ENCODE measurements around the gene MYH9. TPM values are rescaled to one million over a fixed set of nuclear protein-coding genes. Genes with fewer than 3 reads are reported as not detected.

MYH9 gene
- total RNA-seq, 1 donor from 2014 or later: 122 TPM

DNA sequence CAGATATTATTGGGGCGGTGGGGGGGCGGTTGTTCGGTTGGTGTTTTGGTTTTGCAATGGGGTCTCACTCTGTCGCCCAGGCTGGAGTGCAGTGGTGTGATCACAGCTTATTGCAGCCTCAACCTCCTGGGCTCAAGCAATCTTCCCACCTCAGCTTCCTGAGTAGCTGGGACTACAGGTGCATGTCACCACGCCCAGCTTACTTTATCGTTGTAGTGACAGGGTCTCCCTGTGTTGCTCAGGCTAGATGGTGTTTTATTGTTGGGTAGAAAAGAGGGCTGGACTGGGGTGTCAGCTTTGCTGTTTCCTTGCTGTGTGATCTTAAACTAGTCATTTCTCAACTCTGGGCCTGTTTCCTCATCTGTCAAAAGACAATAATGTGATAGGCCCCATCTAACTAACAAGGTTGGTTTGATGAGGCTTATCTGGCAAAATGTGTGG, 17.5 kb upstream of the MYH9 start:
- Mint-ChIP-seq H3K9me3 (ENCODE audit: unreplicated experiment) (peaks cover 1% of the 10 kb centered on the region), H3K27ac (ENCODE audit: unreplicated experiment) (no peak overlapping the region), H3K36me3 (ENCODE audit: unreplicated experiment) (no peaks in the 10 kb centered on the region), H3K4me1 (ENCODE audit: low read depth, unreplicated experiment) (no peaks in the 10 kb centered on the region), H3K27me3 (ENCODE audit: unreplicated experiment) (peaks cover 4% of the 10 kb centered on the region), H3K4me3 (ENCODE audit: unreplicated experiment) (no peak overlapping the region)
- TF ChIP-seq, protein P1, sequence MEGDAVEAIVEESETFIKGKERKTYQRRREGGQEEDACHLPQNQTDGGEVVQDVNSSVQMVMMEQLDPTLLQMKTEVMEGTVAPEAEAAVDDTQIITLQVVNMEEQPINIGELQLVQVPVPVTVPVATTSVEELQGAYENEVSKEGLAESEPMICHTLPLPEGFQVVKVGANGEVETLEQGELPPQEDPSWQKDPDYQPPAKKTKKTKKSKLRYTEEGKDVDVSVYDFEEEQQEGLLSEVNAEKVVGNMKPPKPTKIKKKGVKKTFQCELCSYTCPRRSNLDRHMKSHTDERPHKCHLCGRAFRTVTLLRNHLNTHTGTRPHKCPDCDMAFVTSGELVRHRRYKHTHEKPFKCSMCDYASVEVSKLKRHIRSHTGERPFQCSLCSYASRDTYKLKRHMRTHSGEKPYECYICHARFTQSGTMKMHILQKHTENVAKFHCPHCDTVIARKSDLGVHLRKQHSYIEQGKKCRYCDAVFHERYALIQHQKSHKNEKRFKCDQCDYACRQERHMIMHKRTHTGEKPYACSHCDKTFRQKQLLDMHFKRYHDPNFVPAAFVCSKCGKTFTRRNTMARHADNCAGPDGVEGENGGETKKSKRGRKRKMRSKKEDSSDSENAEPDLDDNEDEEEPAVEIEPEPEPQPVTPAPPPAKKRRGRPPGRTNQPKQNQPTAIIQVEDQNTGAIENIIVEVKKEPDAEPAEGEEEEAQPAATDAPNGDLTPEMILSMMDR (IDR thresholded peaks at IDR 0.05; ENCODE audit: partially characterized antibody, unreplicated experiment): no peak
- DNase-seq: no peak

DNA sequence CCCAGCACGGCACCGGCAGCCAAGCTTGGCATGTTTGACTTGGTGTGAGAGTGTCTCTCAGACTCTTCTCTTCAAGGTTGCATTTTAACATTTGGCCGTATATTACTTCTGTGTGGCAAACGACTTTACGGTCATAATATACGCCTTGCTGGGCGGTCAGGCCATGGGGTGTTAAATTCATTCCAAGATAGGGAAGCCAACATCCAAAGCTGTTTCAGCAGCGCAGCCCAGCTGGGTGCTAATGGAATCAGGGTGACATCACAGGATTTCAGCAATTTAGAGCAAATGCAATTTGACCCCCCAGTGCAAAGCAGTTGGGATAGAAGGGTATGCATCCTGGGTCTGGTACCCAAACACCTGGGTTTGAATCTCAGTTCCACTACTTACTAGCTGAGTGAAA, 16.7 kb upstream of the MYH9 start:
- no peak overlapping the region for H3K4me3 Mint-ChIP-seq (ENCODE audit: unreplicated experiment)
- peaks cover 4% of the 10 kb centered on the region for H3K27me3 Mint-ChIP-seq (ENCODE audit: unreplicated experiment)
- TF ChIP-seq, protein P1 (IDR thresholded peaks at IDR 0.05; ENCODE audit: partially characterized antibody, unreplicated experiment): no peak
- H3K27ac Mint-ChIP-seq (ENCODE audit: unreplicated experiment): no peak overlapping the region
- no peaks in the 10 kb centered on the region for H3K9me3 Mint-ChIP-seq (ENCODE audit: unreplicated experiment)
- no peak for DNase-seq
- no peaks in the 10 kb centered on the region for H3K4me1 Mint-ChIP-seq (ENCODE audit: low read depth, unreplicated experiment)
- H3K36me3 Mint-ChIP-seq (ENCODE audit: unreplicated experiment): no peaks in the 10 kb centered on the region

DNA sequence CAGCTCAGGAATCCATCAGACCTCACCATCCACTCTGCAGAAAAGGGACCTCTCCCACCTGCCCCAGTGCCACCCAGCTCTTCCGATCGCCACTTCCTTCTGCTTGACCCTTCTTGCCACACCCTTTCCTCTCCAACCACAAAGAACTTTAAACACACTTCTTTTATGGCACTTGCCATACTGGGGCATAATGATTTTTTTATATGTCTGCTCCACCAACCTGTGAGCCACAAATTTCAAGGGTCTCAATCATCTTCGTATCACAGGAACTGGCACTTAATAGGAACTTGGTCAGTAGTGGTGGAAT, 11.7 kb upstream of the MYH9 start:
- no peaks in the 10 kb centered on the region for H3K9me3 Mint-ChIP-seq (ENCODE audit: unreplicated experiment)
- no peak overlapping the region for H3K27ac Mint-ChIP-seq (ENCODE audit: unreplicated experiment)
- H3K36me3 Mint-ChIP-seq (ENCODE audit: unreplicated experiment): no peaks in the 10 kb centered on the region
- H3K27me3 Mint-ChIP-seq (ENCODE audit: unreplicated experiment): peaks cover 5% of the 10 kb centered on the region
- no peak for DNase-seq
- TF ChIP-seq, protein P1 (IDR thresholded peaks at IDR 0.05; ENCODE audit: partially characterized antibody, unreplicated experiment): no peak
- H3K4me1 Mint-ChIP-seq (ENCODE audit: low read depth, unreplicated experiment): peaks cover 2% of the 10 kb centered on the region
- no peak overlapping the region for H3K4me3 Mint-ChIP-seq (ENCODE audit: unreplicated experiment)

DNA sequence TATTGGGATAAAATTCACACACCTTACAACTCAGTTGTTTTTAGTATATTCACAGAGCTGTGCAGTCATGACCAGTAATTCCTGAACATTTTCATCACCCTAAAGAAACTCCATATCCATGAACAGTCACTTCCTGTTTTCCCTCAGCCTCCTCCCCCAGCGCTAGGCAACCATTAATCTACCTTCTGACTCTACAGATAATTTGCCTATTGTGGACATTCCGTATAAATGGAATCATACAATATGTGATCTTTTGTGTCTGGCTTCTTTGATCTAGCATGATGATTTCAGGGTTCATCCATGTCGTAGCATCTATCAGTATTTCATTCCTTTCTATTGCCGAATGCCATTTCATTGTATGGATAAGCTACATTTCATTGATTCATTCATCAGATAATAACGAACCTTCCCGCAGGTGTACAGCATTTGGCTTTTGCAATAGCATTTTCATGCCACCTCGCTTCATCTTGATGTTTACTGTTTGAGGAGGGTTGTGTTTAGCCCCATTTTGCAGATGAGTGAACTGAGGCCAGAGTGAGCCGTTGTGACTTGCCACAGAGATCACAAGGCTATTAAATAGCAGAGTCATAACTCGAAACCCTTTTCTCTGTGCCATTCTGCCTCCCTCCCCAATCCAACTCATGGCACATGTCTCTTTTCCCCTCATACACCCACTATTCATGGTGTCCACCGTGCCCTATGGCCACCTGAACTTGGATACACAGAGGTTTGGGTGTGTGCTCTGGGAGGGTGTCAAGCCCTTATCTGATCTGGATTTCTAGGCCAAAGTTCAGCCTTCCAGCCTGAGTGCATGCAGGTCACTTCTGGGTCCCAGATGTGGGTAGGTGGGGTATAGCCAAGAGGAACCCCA, 11.1 kb upstream of the MYH9 start:
- Mint-ChIP-seq H3K36me3 (ENCODE audit: unreplicated experiment) (no peaks in the 10 kb centered on the region), H3K27me3 (ENCODE audit: unreplicated experiment) (peaks cover 5% of the 10 kb centered on the region), H3K4me1 (ENCODE audit: low read depth, unreplicated experiment) (peaks cover 2% of the 10 kb centered on the region), H3K9me3 (ENCODE audit: unreplicated experiment) (no peaks in the 10 kb centered on the region), H3K4me3 (ENCODE audit: unreplicated experiment) (no peak overlapping the region), H3K27ac (ENCODE audit: unreplicated experiment) (no peak overlapping the region)
- TF ChIP-seq, protein P1 (IDR thresholded peaks at IDR 0.05; ENCODE audit: partially characterized antibody, unreplicated experiment): no peak
- DNase-seq: no peak

Measured in glutamatergic neuron (in vitro differentiated cells).